DMS 273 (cell line): ENCODE data around the gene TTC34.
"Not testable (repeated sequence)": the region's sequence is repeated elsewhere in the genome, so short reads cannot be mapped to it uniquely, and the experiment has no call there.

ENCODE experiments used
- DNase-seq: peaks from one replicate; lab custom pipeline; 2025; ENCODE audit not compliant: unreplicated experiment; lab: John Stamatoyannopoulos, UW

The TTC34 gene

DNA sequence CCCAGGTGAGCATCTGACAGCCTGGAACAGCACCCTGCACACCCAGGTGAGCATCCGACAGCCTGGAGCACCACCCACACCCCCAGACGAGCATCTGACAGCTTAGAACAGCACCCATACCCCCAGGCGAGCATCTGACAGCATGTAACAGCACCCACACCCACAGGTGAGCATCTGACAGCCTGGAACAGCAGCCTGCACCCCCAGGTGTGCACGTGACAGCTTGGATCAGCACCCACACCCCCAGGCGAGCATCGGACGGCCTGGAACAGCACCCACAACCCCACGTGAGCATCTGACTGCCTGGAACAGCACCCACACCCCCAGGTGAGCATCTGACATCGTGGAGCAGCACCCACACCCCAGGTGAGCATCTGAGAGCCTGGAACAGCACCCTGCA, 116.6 kb downstream of the TTC34 start:
- not testable (repeated sequence) for DNase-seq

DNA sequence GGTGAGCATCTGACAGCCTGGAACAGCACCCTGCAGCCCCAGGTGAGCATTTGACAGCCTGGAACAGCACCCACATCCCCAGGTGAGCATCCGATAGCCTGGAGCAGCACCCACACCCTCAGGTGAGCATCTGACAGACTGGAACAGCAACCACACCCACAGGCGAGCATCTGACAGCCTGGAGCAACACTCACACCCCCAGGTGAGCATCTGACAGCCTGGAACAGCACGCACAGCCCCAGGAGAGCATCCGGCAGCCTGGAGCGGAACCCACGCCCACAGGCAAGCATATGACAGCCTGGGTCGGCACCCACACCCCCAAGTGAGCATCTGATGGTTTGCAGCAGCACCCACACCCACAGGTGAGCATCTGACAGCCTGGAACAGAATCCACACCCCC, 117.5 kb downstream of the TTC34 start:
- DNase-seq, result not testable (repeated sequence)

DNA sequence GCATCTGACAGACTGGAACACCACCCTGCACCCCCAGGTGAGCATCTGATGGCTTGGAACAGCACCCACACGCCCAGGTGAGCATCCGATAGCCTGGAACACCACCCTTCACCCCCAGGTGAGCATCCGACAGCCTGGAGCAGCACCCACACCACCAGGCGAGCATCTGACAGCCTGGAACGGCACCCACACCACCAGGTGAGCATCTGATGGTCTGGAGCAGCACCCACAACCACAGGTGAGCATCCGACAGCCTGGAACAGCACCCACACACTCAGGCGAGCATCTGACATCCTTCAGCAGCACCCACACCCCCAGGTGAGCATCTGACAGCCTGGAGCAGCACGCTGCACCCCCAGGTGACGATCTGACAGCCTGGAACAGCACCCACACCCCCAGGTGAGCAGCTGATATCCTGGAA, 118.2 kb downstream of the TTC34 start:
- not testable (repeated sequence) for DNase-seq

DNA sequence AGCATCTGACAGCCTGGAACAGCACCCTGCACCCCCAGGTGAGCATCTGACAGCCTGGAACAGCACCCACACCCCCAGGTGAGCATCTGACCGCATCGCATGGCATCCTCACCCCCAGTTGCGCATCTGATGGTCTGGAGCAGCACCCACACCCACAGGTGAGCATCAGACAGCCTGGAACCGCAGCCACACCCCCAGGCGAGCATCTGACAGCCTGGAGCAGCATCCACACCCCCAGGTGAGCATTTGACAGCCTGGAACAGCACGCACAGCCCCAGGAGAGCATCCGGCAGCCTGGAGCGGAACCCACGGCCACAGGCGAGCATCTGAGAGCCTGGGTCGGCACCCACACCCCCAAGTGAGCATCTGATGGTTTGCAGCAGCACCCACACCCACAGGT, 118.6 kb downstream of the TTC34 start:
- DNase-seq, result not testable (repeated sequence)

DNA sequence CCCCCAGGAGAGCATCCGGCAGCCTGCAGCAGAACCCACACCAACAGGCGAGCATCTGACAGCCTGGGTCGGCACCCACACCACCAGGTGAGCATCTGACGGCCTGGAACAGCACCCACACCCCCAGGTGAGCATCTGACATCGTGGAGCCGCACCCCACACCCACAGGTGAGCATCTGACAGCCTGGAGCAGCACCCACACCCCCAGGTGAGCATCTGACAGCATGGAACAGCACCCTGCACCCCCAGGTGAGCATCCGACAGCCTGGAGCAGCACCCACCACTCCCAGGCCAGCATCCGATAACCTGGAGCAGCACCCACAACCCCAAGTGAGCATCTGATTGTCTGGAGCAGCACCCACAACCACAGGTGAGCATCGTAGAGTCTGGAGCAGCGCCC, 124.8 kb downstream of the TTC34 start:
- not testable (repeated sequence) for DNase-seq

DNA sequence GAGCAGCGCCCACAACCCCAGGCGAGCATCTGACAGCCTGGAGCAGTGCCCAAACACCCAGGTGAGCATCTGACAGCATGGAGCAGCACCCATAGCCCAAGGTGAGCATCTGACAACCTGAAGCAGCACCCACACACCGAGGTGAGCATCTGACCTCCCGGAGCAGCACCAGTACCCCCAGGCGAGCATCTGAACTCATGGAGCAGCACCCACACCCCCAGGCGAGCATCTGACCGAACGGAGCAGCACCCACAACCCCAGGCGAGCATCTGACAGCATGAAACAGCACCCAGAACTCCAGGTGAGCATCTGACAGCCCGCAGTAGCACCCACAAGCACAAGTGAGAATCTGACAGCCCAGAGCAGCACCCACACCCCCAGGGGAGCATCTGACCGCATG, 129.8 kb downstream of the TTC34 start:
- not testable (repeated sequence) for DNase-seq

DNA sequence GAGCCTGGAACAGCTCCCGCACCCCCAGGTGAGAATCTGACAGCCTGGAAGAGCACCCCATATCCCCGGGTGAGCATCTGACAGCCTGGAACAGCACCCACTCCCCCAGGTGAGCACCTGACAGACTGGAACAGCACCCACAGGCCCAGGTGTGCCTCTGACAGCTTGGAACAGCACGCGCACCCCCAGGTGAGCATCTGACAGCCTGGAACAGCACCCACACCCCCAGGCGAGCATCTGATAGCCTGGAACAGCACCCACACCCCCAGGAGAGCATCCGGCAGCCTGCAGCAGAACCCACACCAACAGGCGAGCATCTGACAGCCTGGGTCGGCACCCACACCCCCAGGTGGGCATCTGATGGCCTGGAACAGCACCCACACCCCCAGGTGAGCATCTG, 141.7 kb downstream of the TTC34 start:
- DNase-seq, result not testable (repeated sequence)

DNA sequence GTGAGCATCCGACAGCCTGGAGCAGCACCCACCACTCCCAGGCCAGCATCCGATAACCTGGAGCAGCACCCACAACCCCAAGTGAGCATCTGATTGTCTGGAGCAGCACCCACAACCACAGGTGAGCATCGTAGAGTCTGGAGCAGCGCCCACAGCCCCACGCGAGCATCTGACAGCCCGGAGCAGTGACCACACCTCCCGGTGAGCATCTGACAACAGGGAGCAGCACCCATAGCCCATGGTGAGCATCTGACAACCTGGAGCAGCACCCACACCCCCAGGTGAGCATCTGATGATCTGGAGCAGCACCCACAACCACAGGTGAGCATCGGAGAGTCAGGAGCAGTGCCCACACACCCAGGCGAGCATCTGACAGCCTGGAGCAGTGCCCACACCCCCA, 143.6 kb downstream of the TTC34 start:
- not testable (repeated sequence) for DNase-seq

DNA sequence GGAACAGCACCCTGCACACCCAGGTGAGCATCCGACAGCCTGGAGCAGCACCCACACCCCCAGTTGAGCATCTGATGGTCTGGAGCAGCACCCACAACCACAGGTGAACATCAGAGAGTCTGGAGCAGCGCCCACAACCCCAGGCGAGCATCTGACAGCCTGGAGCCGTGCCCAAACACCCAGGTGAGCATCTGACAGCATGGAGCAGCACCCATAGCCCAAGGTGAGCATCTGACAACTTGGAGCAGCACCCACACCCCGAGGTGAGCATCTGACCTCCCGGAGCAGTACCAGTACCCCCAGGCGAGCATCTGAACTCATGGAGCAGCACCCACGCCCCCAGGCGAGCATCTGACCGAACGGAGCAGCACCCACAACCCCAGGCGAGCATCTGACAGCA, 144.4 kb downstream of the TTC34 start:
- not testable (repeated sequence) for DNase-seq

DNA sequence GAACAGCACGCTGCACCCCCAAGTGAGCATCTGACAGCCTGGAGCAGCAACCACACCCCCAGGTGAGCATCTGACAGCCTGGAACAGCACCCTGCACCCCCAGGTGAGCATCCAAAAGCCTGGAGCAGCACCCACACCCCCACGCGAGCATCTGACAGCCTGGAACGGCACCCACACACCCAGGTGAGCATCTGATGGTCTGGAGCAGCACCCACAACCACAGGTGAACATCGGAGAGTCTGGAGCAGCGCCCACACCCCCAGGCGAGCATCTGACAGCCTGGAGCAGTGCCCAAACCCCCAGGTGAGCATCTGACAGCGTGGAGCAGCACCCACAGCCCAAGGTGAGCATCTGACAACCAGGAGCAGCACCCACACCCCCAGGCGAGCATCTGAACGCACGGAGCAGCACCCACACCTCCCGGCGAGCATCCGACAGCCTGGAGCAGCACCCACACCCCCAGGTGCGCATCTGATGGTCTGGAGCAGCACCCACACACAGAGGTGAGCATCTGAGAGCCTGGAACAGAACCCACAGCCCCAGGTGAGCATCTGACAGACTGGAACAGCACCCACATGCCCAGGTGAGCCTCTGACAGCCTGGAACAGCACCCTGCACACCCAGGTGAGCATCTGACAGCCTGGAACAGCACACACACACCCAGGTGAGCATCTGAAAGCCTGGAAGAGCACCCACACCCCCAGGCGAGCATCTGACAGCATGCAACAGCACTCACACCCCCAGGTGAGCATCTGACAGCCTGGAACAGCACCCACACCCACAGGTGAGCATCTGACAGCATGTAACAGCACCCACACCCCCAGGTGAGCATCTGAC, 145.7 kb downstream of the TTC34 start:
- not testable (repeated sequence) for DNase-seq

DNA sequence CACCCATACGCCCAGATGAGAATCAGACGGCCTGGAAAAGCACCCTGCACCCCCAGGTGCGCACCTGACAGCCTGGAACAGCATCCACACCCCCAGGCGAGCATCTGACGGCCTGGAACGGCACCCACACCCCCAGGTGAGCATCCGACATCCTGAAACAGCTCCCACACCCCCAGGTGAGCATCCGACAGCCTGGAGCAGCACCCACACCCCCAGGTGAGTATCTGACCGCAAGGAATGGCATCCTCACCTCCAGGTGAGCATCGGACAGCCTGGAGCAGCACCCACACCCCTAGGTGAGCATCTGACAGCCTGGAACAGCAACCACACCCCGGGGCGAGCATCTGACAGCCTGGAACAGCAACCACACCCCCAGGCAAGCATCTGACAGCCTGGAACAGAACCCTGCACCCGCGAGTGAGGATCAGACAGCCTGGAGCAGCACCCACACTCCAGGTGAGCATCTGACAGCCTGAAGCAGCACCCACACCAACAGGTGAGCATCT, 147.0 kb downstream of the TTC34 start:
- DNase-seq, result peak; percentile 32

DNA sequence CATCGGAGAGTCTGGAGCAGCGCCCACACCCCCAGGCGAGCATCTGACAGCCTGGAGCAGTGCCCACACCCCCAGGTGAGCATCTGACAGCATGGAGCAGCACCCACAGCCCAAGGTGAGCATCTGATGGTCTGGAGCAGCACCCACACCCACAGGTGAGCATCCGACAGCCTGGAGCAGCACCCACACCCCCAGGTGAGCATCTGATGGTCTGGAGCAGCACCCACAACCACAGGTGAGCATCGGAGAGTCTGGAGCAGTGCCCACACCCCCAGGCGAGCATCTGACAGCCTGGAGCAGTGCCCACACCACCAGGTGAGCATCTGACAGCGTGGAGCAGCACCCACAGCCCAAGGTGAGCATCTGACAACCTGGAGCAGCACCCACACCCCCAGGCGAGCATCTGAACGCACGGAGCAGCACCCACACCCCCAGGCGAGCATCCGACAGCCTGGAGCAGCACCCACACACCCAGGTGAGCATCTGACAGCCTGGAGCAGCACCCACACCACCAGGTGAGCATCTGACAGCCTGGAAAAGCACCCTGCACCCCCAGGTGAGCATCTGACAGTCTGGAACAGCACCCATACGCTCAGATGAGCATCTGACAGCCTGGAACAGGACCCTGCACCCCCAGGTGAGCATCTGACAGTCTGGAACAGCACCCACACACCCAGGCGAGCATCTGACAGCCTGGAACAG, 147.6 kb downstream of the TTC34 start:
- not testable (repeated sequence) for DNase-seq

DNA sequence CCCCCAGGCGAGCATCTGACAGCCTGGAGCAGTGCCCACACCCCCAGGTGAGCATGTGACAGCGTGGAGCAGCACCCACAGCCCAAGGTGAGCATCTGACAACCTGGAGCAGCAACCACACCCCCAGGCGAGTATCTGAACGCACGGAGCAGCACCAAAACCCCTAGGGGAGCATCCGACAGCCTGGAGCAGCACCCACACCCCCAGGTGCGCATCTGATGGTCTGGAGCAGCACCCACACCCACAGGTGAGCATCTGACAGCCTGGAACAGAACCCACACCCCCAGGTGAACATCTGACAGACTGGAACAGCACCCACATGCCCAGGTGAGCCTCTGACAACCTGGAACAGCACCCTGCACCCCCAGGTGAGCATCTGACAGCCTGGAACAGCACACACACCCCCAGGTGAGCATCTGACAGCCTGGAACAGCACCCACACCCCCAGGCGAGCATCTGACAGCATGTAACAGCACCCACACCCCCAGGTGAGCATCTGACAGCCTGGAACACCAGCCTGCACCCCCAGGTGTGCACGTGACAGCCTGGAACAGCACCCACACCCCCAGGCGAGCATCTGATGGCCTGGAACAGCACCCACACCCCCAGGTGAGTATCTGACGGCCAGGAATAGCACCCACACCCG, 148.4 kb downstream of the TTC34 start:
- DNase-seq, result not testable (repeated sequence)

DNA sequence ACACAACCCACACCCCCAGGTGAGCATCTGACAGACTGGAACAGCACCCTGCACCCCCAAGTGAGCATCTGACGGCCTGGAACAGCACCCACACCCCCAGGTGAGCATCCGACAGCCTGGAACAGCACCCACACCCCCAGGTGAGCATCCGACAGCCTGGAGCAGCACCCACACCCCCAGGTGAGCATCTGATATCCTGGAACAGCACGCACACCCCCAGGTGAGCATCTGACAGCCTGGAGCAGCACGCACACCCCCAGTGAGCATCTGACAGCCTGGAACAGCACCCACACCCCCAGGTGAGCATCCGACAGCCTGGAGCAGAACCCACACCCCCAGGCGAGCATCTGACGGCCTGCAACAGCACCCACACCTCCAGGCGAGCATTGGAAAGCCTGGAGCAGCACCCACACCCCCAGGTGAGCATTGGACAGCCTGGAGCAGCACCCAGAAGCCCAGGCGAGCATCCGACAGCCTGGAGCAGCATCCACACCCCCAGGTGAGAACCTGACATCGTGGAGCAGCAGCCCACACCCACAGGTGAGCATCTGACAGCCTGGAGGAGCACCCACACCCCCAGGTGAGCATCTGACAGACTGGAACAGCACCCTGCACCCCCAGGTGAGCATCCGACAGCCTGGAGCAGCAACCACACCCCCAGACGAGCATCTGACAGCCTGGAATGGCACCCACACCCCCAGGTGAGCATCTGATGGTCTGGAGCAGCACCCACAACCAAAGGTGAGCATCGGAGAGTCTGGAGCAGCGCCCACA, 149.2 kb downstream of the TTC34 start:
- DNase-seq, result not testable (repeated sequence)

DNA sequence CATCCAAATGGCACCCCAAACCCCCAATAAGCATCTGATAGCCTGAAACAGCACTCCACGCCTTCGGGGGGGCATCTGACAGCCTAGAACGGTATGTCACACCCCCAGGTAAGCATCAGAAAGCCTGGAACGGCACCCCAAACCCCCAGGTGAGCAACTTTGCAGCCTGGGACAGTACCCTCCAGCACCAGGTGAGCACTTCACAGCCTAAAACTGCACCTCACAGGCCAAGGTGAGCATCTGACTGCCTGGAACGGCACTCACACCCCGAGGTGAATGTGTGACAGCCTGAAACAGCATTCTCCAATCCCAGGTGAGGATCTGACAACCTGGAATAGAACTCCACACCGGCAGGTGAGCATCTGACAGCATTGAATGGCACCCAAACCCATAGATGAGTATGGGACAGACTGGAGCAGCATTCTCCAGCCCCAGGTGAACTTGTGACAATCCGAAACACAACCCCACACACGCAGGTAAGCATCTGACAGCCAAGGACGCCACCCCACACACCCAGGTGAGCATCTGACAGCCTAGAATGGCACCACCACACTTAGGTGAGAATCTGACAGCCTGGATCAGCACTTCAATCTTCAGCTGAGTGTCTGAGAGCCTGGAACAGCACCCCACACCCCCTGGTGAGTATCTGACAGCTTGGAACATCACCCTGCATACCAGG, 150.4 kb downstream of the TTC34 start:
- no peak for DNase-seq

DNA sequence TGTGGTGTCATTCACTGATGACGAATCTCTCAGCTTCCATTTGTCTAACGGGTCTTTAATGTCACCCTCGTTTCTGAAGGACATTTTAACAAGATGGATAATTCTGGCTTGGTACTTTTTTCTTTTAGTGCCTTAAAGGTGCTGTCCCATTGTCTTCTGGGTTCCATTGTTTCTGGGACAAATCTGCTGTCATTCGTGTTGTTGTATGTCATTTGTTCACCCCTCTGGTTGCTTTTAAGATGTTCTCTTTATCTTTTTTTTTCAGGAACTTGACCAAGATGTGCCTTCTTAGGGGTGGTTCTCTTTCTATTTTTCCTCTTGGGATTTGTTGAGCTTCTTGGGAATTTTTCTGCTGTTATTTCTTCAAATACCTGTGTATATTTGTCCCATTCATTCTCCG, 154.7 kb downstream of the TTC34 start:
- DNase-seq, result no peak

DNA sequence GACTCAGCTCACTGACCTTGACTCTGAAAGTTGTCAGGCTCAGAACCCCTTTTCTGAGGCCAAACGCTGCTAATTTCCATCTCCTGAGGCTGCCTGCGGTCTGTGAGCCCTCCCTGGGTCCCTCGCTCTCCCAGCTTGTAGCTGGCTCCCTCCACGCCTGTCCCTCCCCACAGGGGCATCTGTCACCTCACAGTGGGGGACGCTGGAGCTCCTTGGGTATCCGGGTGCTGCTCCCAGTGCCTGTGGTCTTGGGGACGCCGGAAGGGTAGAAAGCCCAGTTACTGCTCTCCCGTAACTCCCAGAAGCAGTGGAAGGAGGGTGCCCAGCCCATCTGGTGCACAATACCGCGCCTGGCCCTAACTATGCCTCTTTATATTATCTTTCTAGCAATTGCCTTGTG, 155.7 kb downstream of the TTC34 start:
- DNase-seq, result no peak

DNA sequence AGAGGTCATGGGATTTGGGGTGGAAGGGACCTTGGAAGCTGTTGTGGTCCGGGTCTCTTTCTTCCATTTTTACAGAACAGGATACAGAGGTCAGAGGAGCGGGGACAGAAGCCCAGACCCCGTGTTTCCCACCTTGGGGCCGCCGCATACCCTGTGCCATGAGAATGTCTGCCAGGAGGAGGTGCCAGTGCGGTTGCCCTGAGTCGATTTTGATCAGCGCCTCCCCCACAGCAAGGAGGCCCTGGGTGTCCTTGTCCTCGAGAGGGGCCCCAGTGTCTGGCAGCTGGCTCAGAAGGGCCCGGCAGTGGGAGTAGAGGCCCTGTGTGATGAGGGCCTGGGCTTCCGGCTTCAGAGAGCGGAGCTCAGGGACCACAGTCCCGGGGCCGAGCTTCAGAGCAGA, 156.3 kb downstream of the TTC34 start:
- DNase-seq, result no peak

DNA sequence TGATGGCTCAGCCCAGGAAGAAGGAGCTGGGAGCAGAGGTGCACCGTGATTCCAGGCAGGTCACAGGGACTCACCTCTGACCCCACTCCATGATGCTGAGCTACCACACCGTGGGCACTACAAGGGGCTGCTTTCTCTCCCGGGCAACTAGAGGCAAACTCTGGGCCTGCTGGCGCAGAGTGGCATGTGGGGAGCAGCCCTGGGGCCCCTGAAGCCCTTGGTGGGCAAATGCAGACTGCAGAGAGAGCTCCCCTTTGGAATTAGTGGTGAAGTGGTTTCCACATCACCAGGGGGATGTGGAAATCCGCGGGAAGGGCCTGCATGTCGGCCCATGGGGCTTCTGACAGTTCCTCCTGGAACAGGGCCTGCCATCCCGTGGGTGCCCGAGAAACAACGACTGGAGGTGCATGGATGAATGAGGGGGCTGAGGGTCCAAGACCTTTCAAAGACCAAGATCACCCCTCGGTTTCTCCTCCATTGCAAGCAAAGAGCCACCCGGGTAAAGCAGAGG, 156.8 kb downstream of the TTC34 start:
- DNase-seq, result no peak

DNA sequence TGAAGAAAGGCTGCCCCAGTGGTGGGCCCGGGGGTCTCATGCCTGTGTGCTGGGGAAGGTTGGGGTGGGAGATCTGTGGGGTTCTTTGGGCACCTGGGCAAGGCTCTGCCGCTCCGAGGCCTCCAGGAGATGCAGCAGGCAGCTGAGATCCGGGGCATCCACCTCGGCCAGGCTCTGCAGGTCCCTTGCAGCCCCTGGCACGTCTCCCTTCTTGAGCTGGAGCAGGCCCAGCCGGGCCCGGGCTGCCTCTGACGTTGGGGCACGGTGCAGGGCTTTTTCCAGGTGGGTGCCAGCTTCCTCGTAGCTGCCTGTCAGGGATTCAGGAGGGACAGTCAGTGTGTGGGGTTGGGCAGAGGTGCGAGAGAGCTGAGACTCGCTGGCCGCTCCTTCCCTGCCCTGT, 157.3 kb downstream of the TTC34 start:
- DNase-seq, result no peak
